ENCODE data around the gene COL12A1.

The COL12A1 gene

DNA sequence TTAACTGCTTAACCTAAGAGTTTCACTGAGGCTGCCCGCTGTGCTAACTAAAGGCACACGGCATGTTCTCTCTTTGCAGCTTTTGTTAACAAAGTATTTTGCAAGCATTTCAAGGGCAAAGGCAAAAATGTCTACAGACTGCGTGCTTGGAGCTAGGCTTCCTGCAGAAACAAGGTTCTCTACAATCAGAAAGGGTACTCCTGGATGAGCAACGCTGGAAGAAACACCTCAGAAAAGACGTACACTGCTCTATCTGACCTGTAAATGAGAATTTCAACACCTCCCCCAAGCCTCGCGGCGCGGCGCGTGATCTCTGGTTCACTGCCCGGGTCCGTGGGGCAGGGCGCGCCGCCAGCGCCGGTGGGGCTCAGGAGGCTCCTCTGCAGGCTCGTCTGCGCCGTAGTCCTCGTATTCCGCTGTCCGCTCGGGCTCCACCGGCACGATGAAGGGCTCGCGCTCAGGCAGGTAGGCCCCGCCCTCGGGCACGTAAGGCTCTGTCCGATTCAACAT lies 120.9 kb downstream of the COL12A1 start:
- TF ChIP-seq, protein P1, sequence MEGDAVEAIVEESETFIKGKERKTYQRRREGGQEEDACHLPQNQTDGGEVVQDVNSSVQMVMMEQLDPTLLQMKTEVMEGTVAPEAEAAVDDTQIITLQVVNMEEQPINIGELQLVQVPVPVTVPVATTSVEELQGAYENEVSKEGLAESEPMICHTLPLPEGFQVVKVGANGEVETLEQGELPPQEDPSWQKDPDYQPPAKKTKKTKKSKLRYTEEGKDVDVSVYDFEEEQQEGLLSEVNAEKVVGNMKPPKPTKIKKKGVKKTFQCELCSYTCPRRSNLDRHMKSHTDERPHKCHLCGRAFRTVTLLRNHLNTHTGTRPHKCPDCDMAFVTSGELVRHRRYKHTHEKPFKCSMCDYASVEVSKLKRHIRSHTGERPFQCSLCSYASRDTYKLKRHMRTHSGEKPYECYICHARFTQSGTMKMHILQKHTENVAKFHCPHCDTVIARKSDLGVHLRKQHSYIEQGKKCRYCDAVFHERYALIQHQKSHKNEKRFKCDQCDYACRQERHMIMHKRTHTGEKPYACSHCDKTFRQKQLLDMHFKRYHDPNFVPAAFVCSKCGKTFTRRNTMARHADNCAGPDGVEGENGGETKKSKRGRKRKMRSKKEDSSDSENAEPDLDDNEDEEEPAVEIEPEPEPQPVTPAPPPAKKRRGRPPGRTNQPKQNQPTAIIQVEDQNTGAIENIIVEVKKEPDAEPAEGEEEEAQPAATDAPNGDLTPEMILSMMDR (conservative IDR thresholded peaks at IDR 0.05; ENCODE audit: low read depth, low read length), result no peak
- DNase-seq (ENCODE audit: low read depth), result peak; percentile 67
- H3K4me3 ChIP-seq (ENCODE audit: low read depth, low read length), result peak overlapping the region; percentile 54

DNA sequence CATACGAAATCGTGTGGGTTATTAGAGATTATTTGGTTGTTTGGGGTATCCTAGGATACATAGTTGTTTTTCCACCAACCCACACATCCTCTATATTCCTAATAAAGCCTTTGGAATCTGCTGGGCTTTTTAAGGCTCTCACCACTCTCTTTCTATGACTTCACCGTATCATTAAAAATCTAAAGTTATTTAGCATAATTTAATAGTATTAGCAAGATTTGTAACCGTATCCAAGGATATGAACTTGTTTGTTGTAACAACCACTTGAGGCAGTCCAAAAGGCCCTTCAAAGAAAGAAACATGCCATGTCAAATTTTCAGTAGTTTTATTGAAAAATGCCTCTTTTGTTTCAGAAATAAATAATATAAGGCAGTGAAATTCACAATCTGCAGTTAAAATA lies 121.8 kb downstream of the COL12A1 start:
- TF ChIP-seq, protein P1 (conservative IDR thresholded peaks at IDR 0.05; ENCODE audit: low read depth, low read length), result no peak
- no peak overlapping the region for H3K4me3 ChIP-seq (ENCODE audit: low read depth, low read length)
- no peak for DNase-seq (ENCODE audit: low read depth)

DNA sequence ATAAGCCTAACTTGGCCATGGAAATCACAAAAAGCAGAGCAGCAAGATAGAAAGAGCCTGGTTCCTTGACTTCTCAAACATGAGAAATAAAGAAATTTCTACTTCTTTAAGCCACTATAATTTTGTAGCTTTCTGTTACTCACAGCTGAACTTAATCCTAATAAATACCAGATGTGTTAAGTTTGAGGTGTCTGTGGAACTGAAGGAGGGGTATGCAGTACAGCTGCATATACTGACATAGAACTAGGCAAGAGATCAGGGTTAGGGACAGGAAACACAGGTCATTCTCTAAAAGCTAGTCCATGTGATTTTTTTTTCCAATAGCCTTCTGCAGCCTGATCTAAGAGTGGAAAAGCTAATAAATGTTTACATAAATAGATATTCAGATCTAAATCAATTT lies 123.9 kb downstream of the COL12A1 start:
- DNase-seq (ENCODE audit: low read depth), result peak; percentile 42
- H3K4me3 ChIP-seq (ENCODE audit: low read depth, low read length), result no peak overlapping the region
- TF ChIP-seq, protein P1 (conservative IDR thresholded peaks at IDR 0.05; ENCODE audit: low read depth, low read length), result no peak

DNA sequence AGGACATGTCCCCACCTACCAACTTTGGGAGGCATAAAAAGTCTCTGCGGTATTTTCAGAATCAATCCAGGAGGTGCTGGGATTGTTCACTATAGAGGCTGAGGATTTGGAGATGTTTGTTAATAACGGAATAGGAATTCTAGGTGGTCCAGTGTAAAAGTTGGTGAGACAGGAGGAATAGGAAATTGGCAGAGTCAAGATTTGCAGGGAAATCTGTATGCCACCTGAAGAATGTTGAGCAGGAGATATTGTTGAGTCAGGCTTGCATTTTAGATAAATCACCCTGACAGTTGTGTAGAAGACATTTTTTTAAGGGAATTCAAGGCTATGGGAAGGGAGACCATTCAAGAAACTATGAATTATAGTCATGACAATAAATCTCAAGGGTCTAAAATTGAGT lies 124.8 kb downstream of the COL12A1 start:
- H3K4me3 ChIP-seq (ENCODE audit: low read depth, low read length), result no peak overlapping the region
- TF ChIP-seq, protein P1 (conservative IDR thresholded peaks at IDR 0.05; ENCODE audit: low read depth, low read length), result no peak
- DNase-seq (ENCODE audit: low read depth), result no peak

DNA sequence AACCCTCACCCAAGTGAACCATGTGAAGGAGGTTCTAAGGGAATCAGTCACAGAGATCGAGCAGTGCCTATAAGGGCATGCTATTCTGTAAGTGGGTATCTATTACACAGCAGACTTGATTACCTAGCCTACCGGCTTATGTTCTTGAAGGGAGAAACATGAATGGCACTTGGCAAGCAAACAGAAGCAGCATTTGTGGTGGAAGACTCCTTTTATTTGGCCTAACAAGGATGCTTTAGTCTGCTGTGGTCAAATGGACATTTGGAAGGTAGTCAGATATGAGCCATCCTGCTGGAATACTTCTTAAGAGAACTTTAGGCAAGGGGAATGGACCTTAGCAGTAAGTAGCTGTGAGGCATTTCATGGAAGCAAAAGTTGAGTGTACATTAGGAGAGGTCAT lies 126.3 kb downstream of the COL12A1 start:
- DNase-seq (ENCODE audit: low read depth), result no peak
- TF ChIP-seq, protein P1 (conservative IDR thresholded peaks at IDR 0.05; ENCODE audit: low read depth, low read length), result no peak
- H3K4me3 ChIP-seq (ENCODE audit: low read depth, low read length), result no peak overlapping the region

DNA sequence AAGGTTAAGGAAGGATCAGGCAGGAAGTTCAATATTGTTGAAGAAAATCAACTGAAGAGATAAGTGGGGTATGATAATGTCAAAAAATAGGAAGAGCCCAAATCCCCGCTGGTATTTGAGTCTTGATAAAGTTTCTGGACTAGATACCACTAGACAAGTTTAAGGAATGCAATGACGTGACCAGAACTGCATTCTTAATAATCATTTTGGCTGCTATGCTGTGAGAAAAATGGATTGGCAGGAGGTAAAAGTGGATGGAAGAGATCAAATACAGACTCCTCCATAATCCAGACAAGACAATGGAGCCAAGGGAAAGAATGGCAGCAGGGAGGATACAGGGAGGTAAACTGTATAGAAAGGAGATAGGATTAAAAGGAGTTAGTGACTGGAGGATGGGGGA lies 128.2 kb downstream of the COL12A1 start:
- H3K4me3 ChIP-seq (ENCODE audit: low read depth, low read length), result no peak overlapping the region
- TF ChIP-seq, protein P1 (conservative IDR thresholded peaks at IDR 0.05; ENCODE audit: low read depth, low read length), result no peak
- DNase-seq (ENCODE audit: low read depth), result peak; percentile 44

DNA sequence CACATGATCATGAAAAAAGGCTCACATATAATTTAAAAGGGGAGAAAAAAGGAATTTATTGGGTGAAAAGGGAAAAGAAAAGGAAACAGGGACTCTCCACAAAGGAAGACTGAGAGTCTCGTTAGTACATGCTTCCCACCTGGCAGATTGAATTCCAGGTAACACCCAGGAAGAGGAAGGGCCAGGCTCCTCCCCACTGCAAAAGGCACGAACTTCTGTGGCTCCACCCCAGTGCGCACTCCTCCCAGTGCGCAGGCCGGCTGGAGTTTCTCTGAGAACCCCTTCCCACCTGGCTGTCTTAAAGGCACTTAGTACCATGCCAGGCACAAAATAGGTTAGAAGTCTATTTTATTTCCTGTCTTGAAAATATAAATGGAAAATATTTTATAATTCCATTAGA lies 129.8 kb downstream of the COL12A1 start:
- DNase-seq (ENCODE audit: low read depth), result no peak
- TF ChIP-seq, protein P1 (conservative IDR thresholded peaks at IDR 0.05; ENCODE audit: low read depth, low read length), result no peak
- no peak overlapping the region for H3K4me3 ChIP-seq (ENCODE audit: low read depth, low read length)
